T-helper 17 cell (primary cell): ENCODE results near the gene SNX19. TPM values are rescaled to one million over a fixed set of nuclear protein-coding genes. Genes with fewer than 3 reads are reported as not detected.

Source experiments
- ATAC-seq: fragments of 150-1000 bp; cut with Tn5 transposase; 2 replicates; pipeline ENCODE4 v1.10.0; 2021; ENCODE audit warnings: mild to moderate bottlenecking, moderate library complexity
- DNase-seq, 3 donors: peaks; one replicate each; pipeline versions ENCODE4 v3.0.0 to v3.0.0-alpha.2; 2020 to 2021
- H3K9me3 ChIP-seq: one replicate; pipeline ENCODE4 v1.7.0; 2013; ENCODE audit warnings: low read length, mild to moderate bottlenecking; ENCODE audit not compliant: control insufficient read depth, poor library complexity, severe bottlenecking
- H3K27ac Mint-ChIP-seq: one replicate; pipeline ENCODE4 v1.8.0; 2022; ENCODE audit warnings: mild to moderate bottlenecking, moderate library complexity, mixed read lengths
- H3K27me3 Mint-ChIP-seq: one replicate; pipeline ENCODE4 v1.8.0; 2022; ENCODE audit warnings: mixed read lengths
- H3K36me3 Mint-ChIP-seq: one replicate; pipeline ENCODE4 v1.8.0; 2022; ENCODE audit warnings: low read depth, mixed read lengths
- H3K4me1 Mint-ChIP-seq: one replicate; pipeline ENCODE4 v1.8.0; 2022; ENCODE audit warnings: mild to moderate bottlenecking, mixed read lengths
- H3K4me3 Mint-ChIP-seq: one replicate; pipeline ENCODE4 v1.8.0; 2022; ENCODE audit warnings: mild to moderate bottlenecking, moderate library complexity, mixed read lengths
- total RNA-seq, 4 donors: library from RNA in 2 of 4; stranded (reverse) in 2 of 4; gene quantifications; one replicate each; pipeline ENCODE4 v1.2.3 and lab custom pipeline; 2022 to 2026

SNX19 gene
- total RNA-seq, 2 donors from 2014 or later = 64.6 to 67.3 TPM

DNA sequence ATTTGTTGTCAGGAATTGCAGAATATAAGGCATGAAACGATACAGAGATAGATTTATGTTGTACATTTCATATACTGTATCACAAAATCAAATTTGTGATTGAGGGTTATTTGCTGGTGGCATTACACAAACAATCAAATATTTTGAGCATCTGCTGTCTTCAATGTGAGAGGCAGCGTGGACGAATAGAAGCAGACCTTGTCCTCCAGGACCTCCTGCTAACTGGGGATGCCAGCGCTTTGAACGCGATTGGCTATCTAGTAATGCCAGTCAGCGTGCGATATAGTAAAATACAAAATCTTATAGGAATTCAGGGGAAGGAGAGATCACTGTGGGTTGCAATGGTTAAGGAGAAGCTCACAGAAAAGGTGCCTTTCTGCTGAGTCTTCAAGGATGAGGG is 631 bp upstream of the SNX19 start:
- H3K36me3 Mint-ChIP-seq = peaks cover 10% of the 10 kb centered on the region
- peaks cover 30% of the 10 kb centered on the region for H3K27me3 Mint-ChIP-seq
- peak overlapping the region; percentile 88 for H3K4me3 Mint-ChIP-seq
- peaks cover 25% of the 10 kb centered on the region for H3K4me1 Mint-ChIP-seq
- no peaks in the 10 kb centered on the region for H3K9me3 ChIP-seq
- ATAC-seq (no peak), DNase-seq (no peak)
- H3K27ac Mint-ChIP-seq = peak overlapping the region; percentile 83

- Mint-ChIP-seq H3K27me3 (peaks cover 18% of the 10 kb centered on the region), H3K4me1 (peaks cover 23% of the 10 kb centered on the region), H3K27ac (peak overlapping the region; percentile 83), H3K4me3 (peak overlapping the region; percentile 88), H3K36me3 (peaks cover 7% of the 10 kb centered on the region)
- H3K9me3 ChIP-seq = no peaks in the 10 kb centered on the region
- peak; percentile 31 for ATAC-seq
- peak in 2 of 3 donors; percentile 7 to 12 for DNase-seq
Observed at GRCh38 chr11:130915603-130916237, 559 bp downstream of the SNX19 start.

GRCh38 chr11:130913268-130913667 is 3.0 kb downstream of the SNX19 start:
- peaks cover 3% of the 10 kb centered on the region for H3K27me3 Mint-ChIP-seq
- ATAC-seq = no peak
- H3K4me1 Mint-ChIP-seq = peaks cover 40% of the 10 kb centered on the region
- H3K4me3 Mint-ChIP-seq = peak overlapping the region; percentile 68
- peak overlapping the region; percentile 65 for H3K27ac Mint-ChIP-seq
- peaks cover 12% of the 10 kb centered on the region for H3K36me3 Mint-ChIP-seq
- H3K9me3 ChIP-seq = no peaks in the 10 kb centered on the region
- DNase-seq = no peak

DNA sequence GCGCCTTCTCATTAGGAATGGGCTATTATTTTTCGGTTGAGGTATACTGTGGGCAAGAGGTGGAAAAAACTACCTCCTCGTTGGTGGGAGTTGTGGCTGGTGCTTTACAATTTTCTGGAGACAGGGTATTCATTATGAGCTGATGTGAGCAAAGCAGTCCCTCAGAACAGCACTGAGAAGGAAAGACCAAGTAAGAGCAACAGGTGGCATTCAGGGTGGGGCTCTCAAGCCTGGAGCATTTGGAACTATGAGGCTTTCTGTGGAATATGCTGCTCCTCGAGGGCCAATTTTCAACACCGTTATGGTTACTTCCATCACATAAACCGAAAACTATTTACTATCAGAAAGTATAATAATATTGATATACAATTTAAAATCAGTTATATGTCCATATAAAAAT is 3.7 kb downstream of the SNX19 start:
- DNase-seq (no peak), ATAC-seq (no peak)
- Mint-ChIP-seq H3K27ac (peak overlapping the region; percentile 56), H3K36me3 (peaks cover 15% of the 10 kb centered on the region), H3K4me3 (no peak overlapping the region), H3K27me3 (no peaks in the 10 kb centered on the region), H3K4me1 (peaks cover 40% of the 10 kb centered on the region)
- no peaks in the 10 kb centered on the region for H3K9me3 ChIP-seq

- Mint-ChIP-seq H3K27ac (no peak overlapping the region), H3K4me3 (no peak overlapping the region), H3K4me1 (peaks cover 36% of the 10 kb centered on the region), H3K36me3 (peaks cover 15% of the 10 kb centered on the region), H3K27me3 (no peaks in the 10 kb centered on the region)
- no peak for ATAC-seq
- no peak for DNase-seq
- no peaks in the 10 kb centered on the region for H3K9me3 ChIP-seq
Observed at GRCh38 chr11:130911306-130911705, 5.0 kb downstream of the SNX19 start.

DNA sequence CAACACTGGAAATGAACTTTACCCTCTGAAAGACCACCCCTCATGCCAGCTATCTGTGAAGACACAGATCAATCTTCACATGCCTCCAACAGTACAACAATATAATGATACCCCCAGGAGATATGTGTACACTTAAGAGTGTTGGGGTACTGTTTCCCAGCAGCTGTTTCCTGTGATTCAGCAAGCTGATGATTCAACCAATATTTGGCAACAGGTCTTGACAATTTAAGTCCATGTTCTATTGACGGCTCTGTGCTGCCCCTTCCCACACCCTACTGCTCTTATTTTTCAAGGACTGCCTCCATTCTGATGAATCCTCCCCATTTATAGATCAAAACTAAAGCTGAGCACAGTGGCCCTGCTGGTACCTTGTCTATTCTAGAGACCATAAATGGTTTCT is 6.6 kb downstream of the SNX19 start:
- Mint-ChIP-seq H3K4me3 (peak overlapping the region; percentile 41), H3K27me3 (no peaks in the 10 kb centered on the region), H3K36me3 (peaks cover 15% of the 10 kb centered on the region), H3K27ac (peak overlapping the region; percentile 51), H3K4me1 (peaks cover 34% of the 10 kb centered on the region)
- H3K9me3 ChIP-seq = no peaks in the 10 kb centered on the region
- DNase-seq = no peak
- ATAC-seq = no peak

DNA sequence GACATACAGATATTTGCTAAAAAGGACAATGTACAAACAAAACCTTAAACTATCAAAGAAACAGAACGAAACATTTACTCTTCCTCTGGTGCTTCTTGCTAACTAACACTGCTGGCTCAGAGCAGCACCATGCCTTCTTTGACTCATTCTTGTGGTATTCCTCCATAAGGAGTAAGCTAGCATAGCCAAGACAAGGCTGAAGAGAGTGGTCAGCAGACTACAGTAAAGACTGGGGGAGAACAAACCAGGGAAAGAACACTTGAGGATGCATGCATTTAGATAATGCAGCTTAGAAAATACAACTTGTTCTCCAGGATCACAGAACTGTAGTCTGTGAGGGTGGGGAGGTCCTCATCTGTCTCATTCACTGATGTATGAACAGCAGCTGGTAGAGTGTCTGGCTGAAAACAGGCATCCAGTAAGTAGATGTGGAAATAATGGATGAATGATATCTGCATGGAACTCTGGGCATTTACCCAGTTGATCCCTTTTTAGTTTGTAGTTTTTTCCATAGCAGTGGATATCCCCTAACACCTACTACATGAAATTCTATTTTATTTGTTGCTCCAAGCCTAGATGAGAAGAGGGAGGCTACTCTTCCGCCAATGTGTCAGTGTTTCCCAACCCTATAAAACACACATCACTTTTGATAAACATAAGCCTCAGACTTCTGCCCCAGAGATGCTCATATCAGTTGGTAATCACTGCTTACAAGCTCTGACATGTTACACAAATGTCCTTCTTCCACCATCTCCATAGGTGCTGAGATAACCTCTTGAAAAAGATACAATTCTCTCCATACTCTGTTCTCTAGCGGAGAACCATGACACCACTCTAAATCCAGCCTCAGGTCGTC is 7.3 kb downstream of the SNX19 start:
- Mint-ChIP-seq H3K4me3 (no peak overlapping the region), H3K36me3 (peaks cover 15% of the 10 kb centered on the region), H3K27ac (peak overlapping the region; percentile 51), H3K4me1 (peaks cover 30% of the 10 kb centered on the region), H3K27me3 (no peaks in the 10 kb centered on the region)
- no peak for ATAC-seq
- DNase-seq = no peak
- no peaks in the 10 kb centered on the region for H3K9me3 ChIP-seq

- no peak overlapping the region for H3K27ac Mint-ChIP-seq
- peaks cover 12% of the 10 kb centered on the region for H3K36me3 Mint-ChIP-seq
Observed at GRCh38 chr11:130908061-130908460, 8.2 kb downstream of the SNX19 start.

GRCh38 chr11:130907229-130907628 is 9.1 kb downstream of the SNX19 start:
- no peaks in the 10 kb centered on the region for H3K9me3 ChIP-seq
- Mint-ChIP-seq H3K27me3 (no peaks in the 10 kb centered on the region), H3K36me3 (peaks cover 12% of the 10 kb centered on the region), H3K4me1 (peaks cover 21% of the 10 kb centered on the region), H3K27ac (no peak overlapping the region), H3K4me3 (no peak overlapping the region)
- DNase-seq = no peak
- no peak for ATAC-seq

More at GRCh38 chr11:130908061-130908460, 8.2 kb downstream of the SNX19 start:
- no peak for ATAC-seq
- no peaks in the 10 kb centered on the region for H3K9me3 ChIP-seq
- H3K4me1 Mint-ChIP-seq = peaks cover 25% of the 10 kb centered on the region
- no peak overlapping the region for H3K4me3 Mint-ChIP-seq
- no peak for DNase-seq
- H3K27me3 Mint-ChIP-seq = no peaks in the 10 kb centered on the region

- Mint-ChIP-seq H3K36me3 (peaks cover 12% of the 10 kb centered on the region), H3K27ac (no peak overlapping the region), H3K27me3 (no peaks in the 10 kb centered on the region), H3K4me3 (no peak overlapping the region), H3K4me1 (peaks cover 20% of the 10 kb centered on the region)
- DNase-seq = no peak
- no peak for ATAC-seq
- H3K9me3 ChIP-seq = no peaks in the 10 kb centered on the region
Observed at GRCh38 chr11:130906616-130907015, 9.7 kb downstream of the SNX19 start.

- H3K36me3 Mint-ChIP-seq = peaks cover 18% of the 10 kb centered on the region
- H3K27ac Mint-ChIP-seq = no peak overlapping the region
Observed at GRCh38 chr11:130905512-130905911, 10.8 kb downstream of the SNX19 start.

DNA sequence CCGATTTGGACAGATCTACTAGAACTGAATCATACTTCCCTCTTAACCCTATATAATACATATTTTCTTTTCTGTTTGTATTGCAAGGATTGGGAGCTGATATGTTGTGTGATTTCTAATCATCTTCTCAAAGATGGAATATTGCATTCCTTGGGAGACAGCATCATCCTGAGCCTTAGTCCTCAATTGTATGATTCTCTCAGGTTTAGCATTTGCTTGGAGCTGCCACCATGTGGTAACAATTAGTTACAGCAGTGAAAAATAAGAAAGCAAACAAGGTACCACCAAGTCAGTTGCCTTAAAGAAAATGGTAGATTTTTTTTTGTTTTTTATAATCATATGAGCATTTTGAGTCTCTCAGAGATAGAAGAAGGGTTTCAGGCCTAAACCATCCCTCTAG is 11.9 kb downstream of the SNX19 start:
- Mint-ChIP-seq H3K4me3 (no peak overlapping the region), H3K4me1 (peaks cover 11% of the 10 kb centered on the region), H3K27ac (peak overlapping the region; percentile 32), H3K27me3 (no peaks in the 10 kb centered on the region), H3K36me3 (peaks cover 14% of the 10 kb centered on the region)
- DNase-seq = no peak
- H3K9me3 ChIP-seq = no peaks in the 10 kb centered on the region
- no peak for ATAC-seq

More at GRCh38 chr11:130905512-130905911, 10.8 kb downstream of the SNX19 start:
- DNase-seq (no peak), ATAC-seq (no peak)
- no peaks in the 10 kb centered on the region for H3K27me3 Mint-ChIP-seq
- peaks cover 22% of the 10 kb centered on the region for H3K4me1 Mint-ChIP-seq
- no peaks in the 10 kb centered on the region for H3K9me3 ChIP-seq
- H3K4me3 Mint-ChIP-seq = no peak overlapping the region

DNA sequence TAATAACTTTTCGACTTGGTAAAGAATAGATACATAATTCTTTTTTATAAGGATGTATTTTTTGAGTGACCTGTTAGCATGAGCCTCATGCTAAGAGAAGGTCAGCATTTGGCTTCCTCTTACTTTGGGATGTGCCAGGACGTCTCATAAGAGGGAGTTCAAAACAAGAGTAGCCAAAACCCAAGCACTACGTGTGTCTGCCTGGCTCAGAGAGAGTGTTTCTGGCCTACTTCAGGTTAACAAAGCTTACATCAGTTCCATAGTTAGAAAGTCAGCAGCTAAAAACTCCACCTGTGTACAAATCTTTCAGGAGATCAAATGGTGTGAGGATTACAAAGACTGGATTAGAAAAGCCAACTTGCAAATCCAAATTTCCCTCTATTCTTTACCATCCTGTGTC is 13.9 kb downstream of the SNX19 start:
- no peaks in the 10 kb centered on the region for H3K9me3 ChIP-seq
- DNase-seq (no peak), ATAC-seq (no peak)
- peaks cover 11% of the 10 kb centered on the region for H3K4me1 Mint-ChIP-seq
- H3K27ac Mint-ChIP-seq = no peak overlapping the region
- H3K36me3 Mint-ChIP-seq = peaks cover 16% of the 10 kb centered on the region
- no peak overlapping the region for H3K4me3 Mint-ChIP-seq
- no peaks in the 10 kb centered on the region for H3K27me3 Mint-ChIP-seq
